ENCODE results near the gene CUX1.

The CUX1 gene

GRCh38 chr7:102232611-102233286, 415.3 kb downstream of the CUX1 start:
- no peak for DNase-seq (ENCODE audit: low read depth in 3 of 3, low spot score in 1 of 3)

GRCh38 chr7:102234131-102234530, 416.7 kb downstream of the CUX1 start:
- no peak for DNase-seq (ENCODE audit: low read depth in 3 of 3, low spot score in 1 of 3)

- DNase-seq (ENCODE audit: low read depth in 3 of 3, low spot score in 1 of 3) = no peak
Observed at GRCh38 chr7:102234801-102235550, 417.6 kb downstream of the CUX1 start.

GRCh38 chr7:102236102-102236501, 418.7 kb downstream of the CUX1 start:
- DNase-seq (ENCODE audit: low read depth in 3 of 3, low spot score in 1 of 3) = no peak

GRCh38 chr7:102236592-102237287, 419.3 kb downstream of the CUX1 start:
- peak in 1 of 3 donors; percentile 7 for DNase-seq (ENCODE audit: low read depth in 3 of 3, low spot score in 1 of 3)

GRCh38 chr7:102239206-102239820, 421.9 kb downstream of the CUX1 start:
- DNase-seq (ENCODE audit: low read depth in 3 of 3, low spot score in 1 of 3) = no peak

GRCh38 chr7:102241431-102241830, 424.0 kb downstream of the CUX1 start:
- no peak for DNase-seq (ENCODE audit: low read depth in 3 of 3, low spot score in 1 of 3)

GRCh38 chr7:102244601-102245000, 427.2 kb downstream of the CUX1 start:
- DNase-seq (ENCODE audit: low read depth in 3 of 3, low spot score in 1 of 3) = no peak

GRCh38 chr7:102248081-102248455, 430.6 kb downstream of the CUX1 start:
- no peak for DNase-seq (ENCODE audit: low read depth in 3 of 3, low spot score in 1 of 3)

- no peak for DNase-seq (ENCODE audit: low read depth in 3 of 3, low spot score in 1 of 3)
Observed at GRCh38 chr7:102248456-102249395, 431.3 kb downstream of the CUX1 start.

GRCh38 chr7:102251531-102252365, 434.3 kb downstream of the CUX1 start:
- no peak for DNase-seq (ENCODE audit: low read depth in 3 of 3, low spot score in 1 of 3)

GRCh38 chr7:102252366-102252982, 435.0 kb downstream of the CUX1 start:
- DNase-seq (ENCODE audit: low read depth in 3 of 3, low spot score in 1 of 3) = no peak

GRCh38 chr7:102253066-102253972, 435.9 kb downstream of the CUX1 start:
- no peak for DNase-seq (ENCODE audit: low read depth in 3 of 3, low spot score in 1 of 3)

GRCh38 chr7:102253973-102254370, 436.5 kb downstream of the CUX1 start:
- no peak for DNase-seq (ENCODE audit: low read depth in 3 of 3, low spot score in 1 of 3)

- no peak for DNase-seq (ENCODE audit: low read depth in 3 of 3, low spot score in 1 of 3)
Observed at GRCh38 chr7:102254521-102254920, 437.1 kb downstream of the CUX1 start.

- DNase-seq (ENCODE audit: low read depth in 3 of 3, low spot score in 1 of 3) = no peak
Observed at GRCh38 chr7:102255501-102255900, 438.1 kb downstream of the CUX1 start.

- DNase-seq (ENCODE audit: low read depth in 3 of 3, low spot score in 1 of 3) = no peak
Observed at GRCh38 chr7:102255916-102256315, 438.5 kb downstream of the CUX1 start.

GRCh38 chr7:102258073-102258748, 440.8 kb downstream of the CUX1 start:
- no peak for DNase-seq (ENCODE audit: low read depth in 3 of 3, low spot score in 1 of 3)
